T1000 (cell line): Measurements from ENCODE around the gene ALDOB.

Experiments
- DNase-seq: peaks from one replicate; lab custom pipeline; 2025; ENCODE audit warnings: mixed read lengths; lab: John Stamatoyannopoulos, UW

Gene ALDOB

GRCh38 chr9:101455656-101456240, 20.2 kb upstream of the ALDOB start:
- no peak for DNase-seq

- no peak for DNase-seq
Measured at GRCh38 chr9:101453776-101454570, 18.4 kb upstream of the ALDOB start.

- DNase-seq = no peak
Measured at GRCh38 chr9:101451498-101451897, 15.9 kb upstream of the ALDOB start.

GRCh38 chr9:101450931-101451330, 15.4 kb upstream of the ALDOB start:
- no peak for DNase-seq

GRCh38 chr9:101449071-101449721, 13.6 kb upstream of the ALDOB start:
- peak; percentile 54 for DNase-seq

GRCh38 chr9:101448680-101449070, 13.1 kb upstream of the ALDOB start:
- no peak for DNase-seq

GRCh38 chr9:101446732-101447131, 11.2 kb upstream of the ALDOB start:
- DNase-seq = no peak

- DNase-seq = no peak
Measured at GRCh38 chr9:101445353-101446029, 9.9 kb upstream of the ALDOB start.

- DNase-seq = no peak
Measured at GRCh38 chr9:101443364-101443771, 7.8 kb upstream of the ALDOB start.

GRCh38 chr9:101442736-101443135, 7.2 kb upstream of the ALDOB start:
- no peak for DNase-seq

- no peak for DNase-seq
Measured at GRCh38 chr9:101442318-101442717, 6.7 kb upstream of the ALDOB start.

- no peak for DNase-seq
Measured at GRCh38 chr9:101440714-101441230, 5.2 kb upstream of the ALDOB start.

GRCh38 chr9:101438523-101438922, 2.9 kb upstream of the ALDOB start:
- DNase-seq = no peak

GRCh38 chr9:101437806-101438232, 2.2 kb upstream of the ALDOB start:
- no peak for DNase-seq

- no peak for DNase-seq
Measured at GRCh38 chr9:101434998-101435397, 576 bp downstream of the ALDOB start.

- no peak for DNase-seq
Measured at GRCh38 chr9:101433229-101433628, 2.3 kb downstream of the ALDOB start.

- no peak for DNase-seq
Measured at GRCh38 chr9:101432740-101433139, 2.8 kb downstream of the ALDOB start.

GRCh38 chr9:101432171-101432570, 3.4 kb downstream of the ALDOB start:
- DNase-seq = no peak

GRCh38 chr9:101429736-101430135, 5.8 kb downstream of the ALDOB start:
- no peak for DNase-seq

GRCh38 chr9:101428909-101429308, 6.7 kb downstream of the ALDOB start:
- no peak for DNase-seq

- DNase-seq = no peak
Measured at GRCh38 chr9:101427957-101428655, 7.5 kb downstream of the ALDOB start.

- no peak for DNase-seq
Measured at GRCh38 chr9:101427358-101427757, 8.2 kb downstream of the ALDOB start.
